K562 (cell line): ENCODE results near the gene ZNF668. TPM values are rescaled to one million over a fixed set of nuclear protein-coding genes. Genes with fewer than 3 reads are reported as not detected.
A peak's percentile ranks its signal among the peaks of the same experiment; 100 is the strongest.

Experiments
- ATF3 ChIP-seq, 2 experiments: fragments of 450-650 bp in 1 of 2; sonication (generic) in 1 of 2; formaldehyde crosslinking in 1 of 2; IDR thresholded peaks in 1 of 2; conservative IDR thresholded peaks in 1 of 2; 2 replicates each; pipeline versions ENCODE4 v1.6.1 to v1.8.1; 2016 to 2023; ENCODE audit warnings: mild to moderate bottlenecking in 2 of 2, moderate library complexity in 2 of 2, inconsistent platforms in 1 of 2, missing genetic modification reagents in 1 of 2
- CREB3L1 ChIP-seq: fragments of 450-650 bp; IDR thresholded peaks from 2 replicates; pipeline ENCODE4 v1.6.1; 2014; ENCODE audit warnings: low read depth, mild to moderate bottlenecking, moderate library complexity, borderline replicate concordance
- CREM ChIP-seq: IDR thresholded peaks from 2 replicates; pipeline ENCODE4 v1.6.1; 2014; ENCODE audit warnings: antibody characterized with exemption, low read depth
- CTBP1 ChIP-seq: fragments of 450-650 bp; IDR thresholded peaks from 2 replicates; pipeline ENCODE4 v1.6.1; 2016; ENCODE audit warnings: borderline replicate concordance
- CXXC5 ChIP-seq: fragments of 250-450 bp; sonication (Bioruptor Pico); IDR thresholded peaks from 2 replicates; pipeline ENCODE4 v1.8.0; 2022; ENCODE audit warnings: inconsistent platforms, mild to moderate bottlenecking, moderate library complexity
- KDM2B ChIP-seq: fragments of 250-450 bp; sonication (Bioruptor Pico); IDR thresholded peaks from 2 replicates; pipeline ENCODE4 v1.8.0; 2021; ENCODE audit warnings: mild to moderate bottlenecking, moderate library complexity
- KLF16 ChIP-seq: IDR thresholded peaks from 2 replicates; pipeline ENCODE4 v1.6.1; 2016; ENCODE audit warnings: antibody characterized with exemption
- KLF6 ChIP-seq: fragments of 250-450 bp; sonication (Bioruptor Pico); IDR thresholded peaks from 2 replicates; pipeline ENCODE4 v1.4.0; 2020; ENCODE audit warnings: mild to moderate bottlenecking, moderate library complexity, borderline replicate concordance
- MAFF ChIP-seq: IDR thresholded peaks from 2 replicates; pipeline ENCODE4 v1.6.1; 2012; ENCODE audit warnings: low read length, improper control_type of control experiment
- MECOM ChIP-seq: fragments of 250-450 bp; sonication (Bioruptor Pico); IDR thresholded peaks from 2 replicates; pipeline ENCODE4 v1.8.0; 2022; ENCODE audit warnings: inconsistent platforms
- POLR2AphosphoS5 ChIP-seq: IDR thresholded peaks from 2 replicates; pipeline ENCODE4 v1.6.1; 2011; ENCODE audit warnings: mild to moderate bottlenecking, low read depth, low read length, moderate library complexity; ENCODE audit not compliant: control insufficient read depth, insufficient read depth
- POLR2G ChIP-seq: fragments of 200-400 bp; formaldehyde crosslinking; IDR thresholded peaks from 2 replicates; pipeline ENCODE4 v1.6.1; 2017; ENCODE audit warnings: low read depth, mild to moderate bottlenecking, antibody characterized with exemption, low read length, moderate library complexity
- RBFOX2 ChIP-seq: fragments of 200-400 bp; formaldehyde crosslinking; IDR thresholded peaks from 2 replicates; pipeline ENCODE4 v1.6.1; 2017; ENCODE audit warnings: low read depth, mild to moderate bottlenecking, low read length, moderate library complexity
- RNF2 ChIP-seq: sonication (generic); IDR thresholded peaks from 2 replicates; pipeline ENCODE4 v1.6.1; 2016
- SIX5 ChIP-seq, 2 experiments: IDR thresholded peaks; 2 replicates each; pipeline ENCODE4 v1.6.1; 2011; ENCODE audit warnings: low read length in 2 of 2, borderline replicate concordance in 1 of 2, low read depth in 1 of 2, mild to moderate bottlenecking in 1 of 2, moderate library complexity in 1 of 2; ENCODE audit not compliant: insufficient read depth in 1 of 2
- TAF1 ChIP-seq: IDR thresholded peaks from 2 replicates; pipeline ENCODE4 v1.6.1; 2011; ENCODE audit warnings: mild to moderate bottlenecking, low read length, moderate library complexity; ENCODE audit not compliant: insufficient read depth, control insufficient read depth, severe bottlenecking; ENCODE audit errors: extremely low read depth
- TCF7L2 ChIP-seq: fragments of 150-350 bp; IDR thresholded peaks from 2 replicates; pipeline ENCODE4 v1.6.1; 2016; ENCODE audit warnings: low read depth, mild to moderate bottlenecking, low read length, moderate library complexity
- ZBTB8A ChIP-seq: fragments of 450-650 bp; IDR thresholded peaks from 2 replicates; pipeline ENCODE4 v1.6.1; 2018; ENCODE audit warnings: mild to moderate bottlenecking, moderate library complexity; ENCODE audit not compliant: partially characterized antibody
- ZNF445 ChIP-seq: fragments of 250-450 bp; sonication (Bioruptor Pico); IDR thresholded peaks from 2 replicates; pipeline ENCODE4 v1.4.0; 2020; ENCODE audit warnings: low read depth, mild to moderate bottlenecking, moderate library complexity
- ZNF766 ChIP-seq: fragments of 200-800 bp; sonication (Bioruptor generic); conservative IDR thresholded peaks from 2 replicates; pipeline ENCODE4 v1.6.1; 2016; ENCODE audit warnings: missing genetic modification characterization, missing compliant biosample characterization
- ZNF830 ChIP-seq: fragments of 250-450 bp; sonication (Bioruptor Pico); IDR thresholded peaks from 2 replicates; pipeline ENCODE4 v1.5.0; 2021; ENCODE audit warnings: mild to moderate bottlenecking
- polyA plus RNA-seq, 8 experiments: library from polyadenylated mRNA; depleted of rRNA in 4 of 8; stranded (reverse) in 5 of 8; unstranded in 3 of 8; fragments of >200 nt; fragmentation: Nextera tagmentation in 2 of 8; fragmentation: Illumina TruSeq in 1 of 8; extraction: Ambion mirVana in 2 of 8; extraction: Trizol in 1 of 8; gene quantifications; 2 replicates each; pipeline versions ENCODE4 v1.2.1 to v1.2.3, GENCODE V29; 2011 to 2014; ENCODE audit warnings: inconsistent platforms in 1 of 8, missing spikeins in 1 of 8
- total RNA-seq, 7 experiments: library from RNA; depleted of rRNA in 6 of 7; stranded (reverse); fragments of >200 nt in 6 of 7; fragmentation: Illumina TruSeq in 2 of 7; extraction: Trizol in 2 of 7; gene quantifications; 2 replicates each; pipeline versions ENCODE4 v1.2.1 to v1.2.3, GENCODE V29; 2011 to 2021; ENCODE audit warnings: low replicate concordance in 1 of 7

The ZNF668 gene
- total and polyA plus RNA-seq, 9 of the 15 experiments (the other 6 are each of a cell fraction or from before 2014, with no cell fraction given), result 0.04 to 15.3 (median 3.8) TPM; not detected in 1

GRCh38 chr16:31081428-31082351 is 7.7 kb upstream of the ZNF668 start (continued):
- no peak for TF ChIP-seq RNF2
- TF ChIP-seq ATF3 (IDR thresholded peaks at IDR 0.05), result no peak
- no peak for TF ChIP-seq ATF3 (CRISPR knock-in tag; conservative IDR thresholded peaks at IDR 0.05)
- no peak for TF ChIP-seq CREB3L1
- no peak for TF ChIP-seq KLF6
- no peak for TF ChIP-seq ZNF766
- no peak for TF ChIP-seq ZNF830 (CRISPR knock-in tag)
- no peak for TF ChIP-seq MAFF
- TF ChIP-seq KDM2B (CRISPR knock-in tag), result no peak
- TF ChIP-seq ZNF445 (CRISPR knock-in tag), result no peak
- no peak for TF ChIP-seq KLF16
- no peak for TF ChIP-seq CTBP1
- TF ChIP-seq CXXC5, result no peak
- no peak for TF ChIP-seq CREM
- peak; percentile 24; the same call in 1 of the 2 replicates for TF ChIP-seq POLR2AphosphoS5
- TF ChIP-seq TCF7L2, result no peak
- no peak for TF ChIP-seq SIX5 (IDR thresholded peaks at IDR 0.05; ENCODE audit: borderline replicate concordance in 1 of 2, insufficient read depth in 1 of 2, low read depth in 1 of 2, low read length in 2 of 2)
- peak; percentile 64 for TF ChIP-seq RBFOX2
- TF ChIP-seq ZBTB8A, result no peak
- TF ChIP-seq POLR2G, result peak; percentile 75
- TF ChIP-seq MECOM (CRISPR knock-in tag), result no peak
- TF ChIP-seq TAF1, result no peak
